Hepatic stellate cell (primary cell): Measurements from ENCODE around the gene TRAF1.

Experiments used
- DNase-seq: peaks from one replicate; pipeline ENCODE4 v3.0.0; 2011; ENCODE audit warnings: low spot score

The TRAF1 gene

GRCh38 chr9:120890320-120891244 lies 36.0 kb downstream of the TRAF1 start:
- no peak for DNase-seq

- DNase-seq, result no peak
Observed at GRCh38 chr9:120889606-120890271, 36.9 kb downstream of the TRAF1 start.

- no peak for DNase-seq
Observed at GRCh38 chr9:120888626-120889025, 38.0 kb downstream of the TRAF1 start.

GRCh38 chr9:120886490-120886967 lies 40.1 kb downstream of the TRAF1 start:
- peak; percentile 71 for DNase-seq

- no peak for DNase-seq
Observed at GRCh38 chr9:120885958-120886357, 40.6 kb downstream of the TRAF1 start.

- no peak for DNase-seq
Observed at GRCh38 chr9:120885457-120885856, 41.1 kb downstream of the TRAF1 start.

GRCh38 chr9:120883608-120883996 lies 43.0 kb downstream of the TRAF1 start:
- no peak for DNase-seq

- DNase-seq, result no peak
Observed at GRCh38 chr9:120882935-120883607, 43.5 kb downstream of the TRAF1 start.

- no peak for DNase-seq
Observed at GRCh38 chr9:120879446-120879845, 47.1 kb downstream of the TRAF1 start.

- DNase-seq, result no peak
Observed at GRCh38 chr9:120878188-120879130, 48.1 kb downstream of the TRAF1 start.

GRCh38 chr9:120877276-120878034 lies 49.1 kb downstream of the TRAF1 start:
- peak; percentile 66 for DNase-seq

- DNase-seq, result peak; percentile 75
Observed at GRCh38 chr9:120876842-120877240, 49.8 kb downstream of the TRAF1 start, which contains the start of gene PHF19. Gene PHF19, minus strand, starts transcription at chr9:120877188. Its CDS starts 2,447 bp downstream, at chr9:120874741.

GRCh38 chr9:120875954-120876841 lies 50.4 kb downstream of the TRAF1 start:
- peak; percentile 94 for DNase-seq

- DNase-seq, result no peak
Observed at GRCh38 chr9:120875643-120875953, 51.0 kb downstream of the TRAF1 start.

- no peak for DNase-seq
Observed at GRCh38 chr9:120875195-120875565, 51.4 kb downstream of the TRAF1 start.

- DNase-seq, result no peak
Observed at GRCh38 chr9:120874226-120875194, 52.1 kb downstream of the TRAF1 start.

- DNase-seq, result no peak
Observed at GRCh38 chr9:120873512-120873911, 53.1 kb downstream of the TRAF1 start.

- no peak for DNase-seq
Observed at GRCh38 chr9:120872791-120873502, 53.6 kb downstream of the TRAF1 start.
